GM19238 (cell line): ENCODE measurements around the gene TAOK1.

Experiments used
- DNase-seq: peaks from one replicate; pipeline ENCODE4 v3.0.0; 2011; ENCODE audit warnings: low spot score; ENCODE audit not compliant: insufficient read length

Gene TAOK1

GRCh38 chr17:29568331-29569244, 178.4 kb downstream of the TAOK1 start, which contains the start of gene TP53I13:
Gene TP53I13, plus strand, starts transcription at chr17:29568701. Its CDS starts 58 bp downstream, at chr17:29568759.
- DNase-seq: peak; percentile 88

- no peak for DNase-seq
These were observed 179.2 kb downstream of the TAOK1 start for GRCh38 chr17:29569245-29569950.

GRCh38 chr17:29570521-29570920, 180.4 kb downstream of the TAOK1 start:
- DNase-seq: no peak

GRCh38 chr17:29571486-29571882, 181.3 kb downstream of the TAOK1 start:
- no peak for DNase-seq

GRCh38 chr17:29571883-29572681, 181.9 kb downstream of the TAOK1 start:
- no peak for DNase-seq

- DNase-seq: no peak
These were observed 182.8 kb downstream of the TAOK1 start for GRCh38 chr17:29572691-29573557.

GRCh38 chr17:29573558-29573869, 183.4 kb downstream of the TAOK1 start:
- DNase-seq: no peak

GRCh38 chr17:29573871-29574731, 183.9 kb downstream of the TAOK1 start:
- no peak for DNase-seq

- no peak for DNase-seq
These were observed 184.8 kb downstream of the TAOK1 start for GRCh38 chr17:29574732-29575510.

- DNase-seq: no peak
These were observed 185.5 kb downstream of the TAOK1 start for GRCh38 chr17:29575511-29576213.

- no peak for DNase-seq
These were observed 186.2 kb downstream of the TAOK1 start for GRCh38 chr17:29576214-29577000.

- no peak for DNase-seq
These were observed 186.8 kb downstream of the TAOK1 start for GRCh38 chr17:29577001-29577370.

- DNase-seq: no peak
These were observed 187.4 kb downstream of the TAOK1 start for GRCh38 chr17:29577385-29578211.

- DNase-seq: no peak
These were observed 188.7 kb downstream of the TAOK1 start for GRCh38 chr17:29578626-29579485.

GRCh38 chr17:29579866-29580771, 190.0 kb downstream of the TAOK1 start:
- DNase-seq: peak; percentile 97
